Bone marrow (tissue), 2 donors: ENCODE results near the gene IGSF6.

ENCODE experiments used
- DNase-seq, 2 donors: peaks; one replicate each; lab custom pipeline; 2025; lab: John Stamatoyannopoulos, UW

IGSF6 gene

DNA sequence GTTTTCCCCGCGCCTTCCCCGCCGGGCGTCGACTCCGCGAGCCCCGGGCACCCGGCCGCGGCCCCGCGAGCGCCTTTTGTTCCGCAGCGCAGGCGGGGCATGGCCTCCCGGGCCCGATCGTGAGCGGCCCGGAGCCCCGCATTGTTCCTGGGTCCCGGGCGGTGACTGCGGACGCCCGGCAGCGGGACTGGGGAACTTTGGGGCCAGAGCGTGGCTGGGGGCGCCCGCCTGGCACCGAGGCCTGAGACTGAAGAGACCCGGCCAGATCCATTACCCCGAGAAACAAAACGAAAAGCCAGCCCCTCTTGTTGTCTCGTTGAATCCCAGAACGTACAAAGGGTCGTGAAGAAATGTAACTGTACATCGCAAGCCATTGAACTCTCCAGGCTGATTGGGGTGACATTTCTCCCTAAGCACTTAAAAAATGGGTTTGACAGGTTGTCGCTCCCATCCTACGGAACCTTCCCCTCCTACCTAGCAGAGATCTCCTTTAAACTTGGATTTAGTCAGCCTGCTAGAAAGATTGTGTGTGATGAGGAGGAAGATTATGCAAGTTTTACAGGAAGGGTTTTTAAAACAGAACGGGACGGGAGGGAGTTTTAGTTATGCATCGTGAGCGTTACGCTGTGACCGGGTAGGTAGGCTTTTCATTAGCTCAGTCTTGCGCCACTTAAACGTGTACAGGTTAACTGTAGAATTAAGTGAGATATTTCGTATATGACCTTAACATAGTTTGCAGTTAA, 52.2 kb downstream of the IGSF6 start:
- DNase-seq: peak in 1 of 2 donors; percentile 45

DNA sequence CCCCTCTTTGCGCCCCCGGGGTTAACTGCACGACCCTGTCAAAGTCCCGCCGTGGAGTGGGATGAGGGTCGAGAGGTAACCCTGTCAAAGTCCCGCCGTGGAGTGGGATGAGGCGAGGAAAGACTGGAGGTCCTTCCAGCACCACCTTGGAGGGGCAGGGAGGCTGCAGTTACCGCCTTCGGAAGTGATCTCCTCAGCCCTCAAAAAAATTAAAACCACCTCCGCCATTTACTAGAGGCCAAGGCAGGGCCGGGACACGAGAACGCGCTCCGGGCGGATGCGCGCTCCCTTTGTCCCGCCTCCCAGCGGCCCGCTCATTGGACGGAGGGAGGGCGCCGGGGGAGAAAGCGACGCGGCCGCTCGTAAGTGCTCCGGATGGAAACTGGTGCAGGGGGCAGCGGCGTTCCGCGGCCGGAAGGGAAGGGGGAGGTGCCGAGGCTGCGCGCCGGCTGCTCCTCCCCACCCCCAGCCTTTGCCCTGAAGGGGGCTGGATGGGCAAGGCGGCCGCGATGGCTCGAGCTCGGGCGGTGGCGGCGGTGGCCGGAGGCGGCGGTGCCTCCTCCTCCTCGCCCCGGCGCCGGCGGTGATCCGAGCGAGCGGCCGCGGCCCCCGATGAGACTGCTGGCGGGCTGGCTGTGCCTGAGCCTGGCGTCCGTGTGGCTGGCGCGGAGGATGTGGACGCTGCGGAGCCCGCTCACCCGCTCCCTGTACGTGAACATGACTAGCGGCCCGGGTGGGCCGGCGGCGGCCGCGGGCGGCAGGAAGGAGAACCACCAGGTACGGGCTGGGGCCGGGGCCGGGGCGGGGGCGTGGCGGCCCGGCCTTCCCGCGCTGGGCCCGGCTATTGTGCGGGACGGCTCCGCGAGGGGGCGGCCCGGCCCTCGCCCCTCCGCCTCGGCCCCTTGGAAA, 53.0 kb downstream of the IGSF6 start, which contains the start of gene METTL9:
Gene METTL9, plus strand, starts transcription at position 456 of the 909 bp plus-strand sequence. Its CDS starts 157 bp downstream, at position 613.
- peak; percentile 79 to 90 for DNase-seq

DNA sequence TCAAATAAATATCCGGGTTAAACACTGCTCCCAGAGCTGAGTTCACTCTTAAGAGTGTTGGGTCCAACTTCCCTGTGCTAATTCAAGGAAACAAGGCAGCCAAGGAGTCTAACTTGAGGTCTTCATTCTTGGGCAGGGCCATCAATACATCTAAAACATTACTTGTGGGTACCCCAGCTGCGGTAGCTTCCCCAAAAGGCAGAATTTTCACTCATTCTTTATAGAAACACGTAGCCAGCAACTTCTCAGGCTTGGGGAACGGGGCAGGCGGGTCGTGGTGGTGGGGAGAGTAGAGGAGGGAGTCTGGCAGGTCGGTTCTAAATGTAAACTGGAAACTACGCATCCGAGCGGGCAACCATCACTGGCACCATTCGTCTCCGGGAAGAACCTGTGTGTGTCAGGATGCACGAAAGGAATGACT, 53.7 kb downstream of the IGSF6 start:
- peak in 1 of 2 donors; percentile 32 for DNase-seq

DNA sequence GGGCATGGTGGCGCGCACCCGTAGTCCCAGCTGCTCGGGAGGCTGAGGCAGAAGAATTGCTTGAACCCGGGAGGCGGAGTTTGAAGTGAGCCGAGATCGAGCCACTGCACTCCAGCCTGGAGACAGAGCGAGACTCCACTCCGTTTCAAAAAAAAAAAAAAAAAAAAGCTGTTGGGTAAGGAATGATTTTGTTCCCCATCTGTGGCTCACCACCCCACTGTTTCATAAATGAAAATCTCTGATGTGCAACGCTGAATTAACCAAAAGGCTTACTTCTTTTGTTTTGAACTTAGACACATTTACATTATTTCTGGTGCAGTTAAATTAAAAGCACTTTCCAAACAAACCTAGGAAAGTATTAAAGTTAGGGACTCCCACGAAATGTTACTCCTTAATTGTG, 54.2 kb downstream of the IGSF6 start:
- no peak for DNase-seq

DNA sequence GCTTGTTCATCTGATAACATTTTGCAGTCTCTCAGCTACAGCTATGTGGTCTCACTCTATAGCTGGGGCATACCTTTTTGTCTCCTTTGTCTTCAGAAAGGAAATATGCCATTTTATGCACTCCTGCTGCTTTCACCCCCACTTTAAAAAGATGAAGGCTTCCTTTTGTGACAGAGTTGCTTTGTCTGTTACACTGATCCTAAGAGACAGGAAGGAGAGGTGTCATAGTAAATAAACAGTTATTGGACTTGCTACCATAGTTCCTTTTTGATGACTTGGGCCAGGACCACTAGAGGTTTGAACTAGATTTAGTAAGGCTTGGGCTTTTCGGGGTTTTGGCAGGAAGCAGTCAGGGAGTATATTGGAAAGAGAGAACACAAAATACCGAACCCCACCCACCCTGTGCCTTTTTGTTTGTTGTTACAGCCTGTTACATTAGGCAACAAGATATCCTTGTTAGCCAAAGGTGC, 54.8 kb downstream of the IGSF6 start:
- DNase-seq: no peak

DNA sequence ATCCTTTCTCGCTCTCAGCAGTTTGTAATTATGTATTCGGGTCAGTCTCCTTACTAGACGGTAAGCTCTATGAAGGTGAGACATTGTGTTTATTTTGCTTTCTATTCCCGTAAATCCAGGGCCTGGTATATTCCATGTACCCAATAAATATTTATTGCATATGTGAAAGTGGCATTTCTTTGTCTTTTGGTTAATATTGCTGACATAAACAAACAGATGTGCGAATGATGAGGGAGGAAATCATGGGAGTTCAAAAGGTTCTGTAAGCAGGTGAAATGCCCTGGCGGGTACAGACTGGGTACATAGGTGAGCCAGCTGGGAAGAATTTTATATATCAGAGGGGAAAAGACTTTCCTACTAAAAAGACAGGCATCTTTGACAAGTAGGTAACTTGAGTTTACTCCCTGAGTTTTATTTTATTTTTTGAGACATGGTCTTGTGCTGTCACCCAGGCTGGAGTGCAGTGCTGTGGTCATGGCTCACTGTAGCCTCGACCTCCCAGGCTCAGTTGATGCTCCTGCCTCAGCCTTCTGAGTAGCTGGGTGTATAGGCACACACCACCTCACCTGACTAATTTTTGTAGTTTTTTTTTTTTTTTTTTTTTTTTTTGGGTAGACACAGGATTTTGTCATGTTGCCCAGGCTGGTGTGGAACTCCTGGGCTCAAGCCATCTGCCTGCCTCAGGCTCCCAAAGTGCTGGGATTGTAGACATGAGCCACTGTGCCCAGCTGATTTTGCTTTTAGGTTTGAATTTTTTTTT, 58.7 kb downstream of the IGSF6 start:
- no peak for DNase-seq

DNA sequence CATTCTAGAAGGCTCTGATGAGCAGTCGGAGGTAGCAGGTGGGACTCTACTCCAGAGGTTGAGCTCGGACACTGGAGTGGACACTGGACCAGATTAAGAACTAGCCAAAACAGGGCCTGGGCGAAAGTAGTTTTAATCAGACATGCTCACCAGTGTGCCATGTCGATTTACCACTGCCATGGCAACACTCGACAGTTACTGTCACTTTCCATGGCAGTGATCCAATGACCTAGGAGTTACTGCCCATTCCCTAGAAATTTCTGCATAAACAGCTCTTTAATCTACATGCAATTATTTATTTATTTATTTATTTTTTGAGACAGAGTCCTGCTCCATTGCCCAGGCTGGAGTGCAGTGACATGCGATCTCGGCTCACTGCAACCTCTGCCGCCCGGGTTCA, 60.2 kb downstream of the IGSF6 start:
- no peak for DNase-seq

DNA sequence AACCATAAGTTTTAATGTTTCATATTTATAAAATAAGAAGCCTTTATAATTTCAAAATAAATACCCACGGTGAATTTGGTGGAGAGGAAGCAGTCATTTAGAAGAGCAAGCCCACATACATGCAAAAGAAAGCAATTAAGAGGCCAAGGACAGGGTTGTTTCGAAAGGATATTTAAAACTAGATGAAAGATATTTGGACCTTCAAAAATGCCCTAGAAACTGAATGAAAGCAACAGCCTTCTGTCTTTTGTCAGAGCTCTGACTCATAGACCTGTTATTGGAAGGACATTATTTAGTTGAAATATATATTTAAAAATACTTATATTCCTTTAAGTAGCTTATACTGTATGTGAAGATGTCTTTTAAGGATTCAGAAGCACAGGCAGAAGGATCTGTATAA, 61.6 kb downstream of the IGSF6 start:
- DNase-seq: no peak

DNA sequence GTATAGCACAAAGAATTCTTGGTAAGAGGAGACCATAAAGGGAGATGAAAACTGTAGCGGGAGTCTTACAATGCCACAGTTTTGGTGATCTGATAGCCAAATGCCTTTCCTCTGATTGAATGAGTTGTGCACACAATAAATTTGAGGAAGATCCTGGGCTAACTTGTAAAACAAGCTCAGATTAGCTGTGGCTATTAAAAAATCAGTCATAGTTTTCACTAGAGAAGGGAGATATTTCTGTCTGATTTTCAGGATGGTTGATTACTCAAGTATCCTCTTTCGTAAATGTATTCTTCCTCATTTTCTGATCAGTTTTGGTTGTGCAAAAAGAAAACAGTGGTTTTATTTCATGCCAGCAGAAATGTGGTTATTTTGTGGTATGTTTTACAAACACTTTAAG, 62.1 kb downstream of the IGSF6 start:
- DNase-seq: no peak

DNA sequence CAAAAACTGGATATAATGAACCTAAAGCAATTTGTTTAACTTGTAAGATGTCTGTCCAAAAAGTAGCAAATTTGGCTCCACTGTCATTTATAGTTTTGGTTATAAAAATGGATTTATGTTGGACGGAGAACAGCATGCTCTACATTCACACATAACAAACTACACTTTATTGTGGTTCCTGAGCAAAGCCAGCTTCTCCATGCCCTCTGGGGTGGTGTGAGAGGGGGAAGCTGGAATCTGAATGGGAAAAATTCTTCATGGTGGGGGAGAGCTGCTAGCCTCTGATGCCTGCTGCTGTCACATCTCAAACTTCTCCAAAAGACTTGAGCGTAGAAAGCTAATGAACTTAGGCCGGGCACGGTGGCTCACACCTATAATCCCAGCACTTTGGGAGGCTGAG, 62.9 kb downstream of the IGSF6 start:
- no peak for DNase-seq
